GM18870 (cell line): ENCODE results near the gene PNP.
A peak's percentile ranks its signal among the peaks of the same experiment; 100 is the strongest.
"Not testable (repeated sequence)": the region's sequence is repeated elsewhere in the genome, so short reads cannot be mapped to it uniquely, and the experiment has no call there.

Experiments
- ATAC-seq: cut with Tn5 transposase; IDR thresholded peaks from one replicate; pipeline ENCODE4 v1.9.1; 2021; ENCODE audit warnings: moderate library complexity; ENCODE audit not compliant: unreplicated experiment

The PNP gene

DNA sequence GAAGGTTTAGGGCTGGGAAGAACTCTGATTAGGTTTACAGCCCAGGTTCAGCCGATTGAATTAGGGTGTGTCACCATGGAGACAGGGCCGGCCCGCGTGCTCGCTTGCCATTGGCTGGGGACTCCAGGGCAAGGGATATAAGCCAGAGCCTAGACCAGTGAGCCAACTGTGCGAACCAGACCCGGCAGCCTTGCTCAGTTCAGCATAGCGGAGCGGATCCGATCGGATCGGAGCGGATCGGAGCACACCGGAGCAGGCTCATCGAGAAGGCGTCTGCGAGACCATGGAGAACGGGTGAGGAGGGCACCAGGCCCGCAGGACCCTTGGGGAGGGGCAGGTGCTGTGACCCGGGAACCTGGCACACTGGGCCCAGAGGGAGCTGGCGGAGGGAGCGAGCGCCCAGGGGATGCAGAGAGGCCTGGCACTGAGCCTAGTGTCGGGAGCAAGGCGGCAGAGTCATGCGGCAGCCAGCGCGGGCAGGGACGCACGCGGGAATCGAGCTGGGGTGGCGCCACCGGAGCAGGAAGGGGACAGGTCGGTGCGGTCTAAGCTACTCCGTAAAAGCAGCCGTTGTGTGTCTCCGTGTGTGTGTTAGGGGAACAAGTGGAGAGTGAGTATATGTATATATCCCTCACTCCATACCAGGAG lies at the start of gene PNP:
PNP (plus strand) TSS at position 165 of the 648 bp plus-strand sequence; CDS start at position 284, 119 bp downstream.
- ATAC-seq: peak; percentile 90

DNA sequence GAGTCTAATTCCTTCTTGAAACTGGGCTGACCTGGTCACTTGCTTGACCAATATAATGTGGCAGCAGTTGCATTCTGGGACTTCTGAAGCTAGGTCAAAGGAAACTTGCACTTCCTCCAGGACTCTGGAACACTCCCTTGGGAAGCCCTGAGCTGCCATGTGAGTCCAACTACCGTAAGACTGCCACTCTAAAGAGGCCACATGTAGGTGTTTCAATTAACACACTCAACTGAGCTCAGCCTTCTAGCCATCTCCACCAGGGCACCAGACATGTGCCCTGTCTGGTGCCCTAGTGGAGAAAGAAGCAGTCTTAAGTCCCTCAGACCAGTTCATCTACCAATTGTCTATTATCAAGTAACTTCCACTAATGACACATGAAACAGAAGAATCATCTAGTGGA lies 49.8 kb upstream of the PNP start:
- no peak for ATAC-seq

GRCh38 chr14:20421267-20421666 lies 47.9 kb upstream of the PNP start:
- ATAC-seq: no peak

DNA sequence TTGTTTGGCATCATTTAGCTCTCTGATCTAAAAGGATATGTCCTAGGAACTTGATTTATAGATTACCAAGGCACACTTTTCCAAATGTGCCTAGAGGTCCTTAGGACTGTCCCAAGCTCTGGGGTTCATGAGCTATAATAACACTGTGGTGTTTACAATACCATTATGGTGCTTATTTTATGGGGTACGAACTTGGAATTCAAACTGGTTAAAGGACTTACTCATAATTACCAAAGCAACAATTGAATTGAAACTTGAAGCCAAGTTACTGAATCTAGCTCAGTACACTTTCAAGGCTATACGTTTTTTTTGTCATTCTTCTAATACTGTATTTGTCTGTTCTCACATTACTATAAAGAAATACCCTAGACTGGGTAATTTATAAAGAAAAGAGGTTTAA lies 46.3 kb upstream of the PNP start:
- no peak for ATAC-seq

DNA sequence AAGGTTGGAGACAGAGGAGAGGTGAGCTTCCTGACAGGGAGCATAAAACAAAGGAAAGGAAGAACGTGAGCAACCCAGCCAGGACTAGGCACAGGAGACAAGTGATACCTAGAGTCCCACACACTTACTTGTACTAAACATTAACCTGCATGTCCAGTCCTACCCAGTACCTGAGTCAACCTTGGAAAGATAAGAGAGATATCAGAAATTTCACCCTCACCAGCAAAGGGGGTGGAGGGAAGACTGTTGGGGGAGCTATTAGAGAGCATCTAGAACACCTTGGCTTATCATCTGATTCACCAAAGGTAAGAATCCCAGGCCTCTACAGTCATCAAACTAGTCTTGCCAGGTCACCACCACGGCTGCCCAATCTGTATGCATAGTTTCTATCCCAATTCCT lies 44.4 kb upstream of the PNP start:
- ATAC-seq: no peak

DNA sequence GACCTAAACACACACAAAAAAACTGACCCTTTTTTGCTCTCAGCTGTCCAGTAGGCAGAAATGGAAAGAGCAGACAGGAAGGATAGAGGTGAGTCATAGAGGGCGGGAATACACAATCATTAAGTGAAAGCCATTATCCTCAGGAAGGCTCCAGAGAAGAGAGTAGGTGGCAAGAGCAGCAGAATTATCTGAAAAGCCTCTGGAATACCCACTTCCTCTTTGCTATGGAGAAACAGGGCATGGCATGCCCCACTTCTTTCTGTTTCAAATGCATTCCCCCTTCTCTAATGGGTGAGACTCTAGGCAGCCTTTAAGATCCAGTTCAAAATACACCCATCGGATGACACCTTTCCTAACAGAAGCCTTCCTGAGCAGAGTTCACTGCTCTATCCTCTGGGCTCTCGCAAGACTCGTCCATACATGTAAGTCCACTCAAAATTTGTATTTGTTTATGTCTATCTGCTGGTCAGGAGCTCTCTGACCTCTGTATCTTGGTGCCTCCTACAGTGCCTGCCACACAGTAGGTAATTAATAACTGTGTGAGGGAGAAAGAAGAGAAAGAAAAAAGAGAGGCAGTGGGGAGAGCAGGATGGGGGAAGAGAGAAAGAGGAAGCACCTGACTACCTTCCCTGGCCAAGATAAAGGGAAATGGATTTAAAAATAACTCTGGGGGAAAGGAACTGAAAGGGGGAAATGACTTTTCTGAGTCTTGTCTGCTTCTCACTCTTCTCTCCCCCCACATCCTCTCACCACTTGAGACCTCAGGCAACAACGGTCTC lies 41.8 kb upstream of the PNP start:
- ATAC-seq: peak; percentile 67

DNA sequence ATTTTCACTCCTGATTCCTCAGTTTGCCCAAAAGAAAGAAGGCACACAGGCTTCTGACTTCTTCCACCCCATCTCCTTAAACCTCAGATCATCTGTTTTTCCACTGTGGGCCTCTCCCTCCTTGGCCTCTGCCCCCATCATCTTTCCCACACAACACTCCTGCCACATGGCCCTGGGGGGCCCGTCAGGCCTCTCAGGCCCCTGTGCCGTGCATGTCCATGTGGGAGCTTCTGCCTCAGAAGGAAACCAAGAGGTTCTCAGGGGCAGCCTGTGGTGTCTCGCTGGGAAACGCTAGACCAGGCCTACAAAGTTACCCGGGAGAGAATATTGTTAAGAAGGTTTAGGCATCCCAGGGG lies 41.2 kb upstream of the PNP start:
- ATAC-seq: peak; percentile 27

DNA sequence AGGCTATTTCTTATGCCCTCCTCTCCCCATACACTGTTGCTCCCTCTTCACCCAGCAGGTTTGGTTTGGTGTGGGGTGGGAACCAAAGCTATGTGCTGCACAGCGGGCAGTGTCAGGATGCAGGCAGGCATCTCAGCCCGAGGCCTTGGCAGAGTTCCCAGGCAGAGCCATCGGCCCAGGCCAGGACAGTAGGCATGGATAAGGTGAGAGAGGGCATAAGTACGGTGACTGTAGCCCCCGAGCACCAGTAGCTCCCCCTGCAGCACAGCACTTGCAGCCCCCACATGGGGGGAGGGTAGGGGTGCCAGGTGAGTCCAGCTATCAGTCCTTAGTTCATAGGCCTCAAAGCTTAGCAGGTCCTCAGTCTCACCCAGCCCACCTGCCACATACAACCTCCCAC lies 40.4 kb upstream of the PNP start:
- no peak for ATAC-seq

GRCh38 chr14:20429801-20430669 lies 39.2 kb upstream of the PNP start:
- no peak for ATAC-seq

GRCh38 chr14:20434701-20435581 lies 34.3 kb upstream of the PNP start:
- ATAC-seq: no peak

GRCh38 chr14:20435582-20436362 lies 33.4 kb upstream of the PNP start, which contains the start of gene KLHL33:
Gene KLHL33 (minus strand): TSS chr14:20436166. CDS start chr14:20435811, 355 bp downstream.
- no peak for ATAC-seq

DNA sequence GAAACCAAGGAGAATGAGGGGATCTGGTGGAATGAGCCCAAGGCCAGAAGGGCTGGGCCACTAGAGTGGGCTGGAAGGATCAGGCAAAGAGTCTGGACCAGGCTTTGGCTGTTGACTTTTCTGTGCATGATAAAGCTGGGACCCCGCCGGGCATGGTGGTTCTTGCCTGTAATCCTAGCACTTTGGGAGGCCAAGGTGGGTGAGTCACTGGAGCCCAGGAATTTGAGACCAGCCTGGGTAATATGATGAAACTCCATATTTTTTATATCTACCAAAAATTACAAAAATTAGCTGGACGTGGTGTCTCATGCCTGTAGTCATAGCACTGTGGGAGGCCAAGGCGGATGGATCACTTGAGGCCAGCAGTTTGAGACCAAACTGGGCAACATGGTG lies 32.8 kb upstream of the PNP start:
- no peak for ATAC-seq

DNA sequence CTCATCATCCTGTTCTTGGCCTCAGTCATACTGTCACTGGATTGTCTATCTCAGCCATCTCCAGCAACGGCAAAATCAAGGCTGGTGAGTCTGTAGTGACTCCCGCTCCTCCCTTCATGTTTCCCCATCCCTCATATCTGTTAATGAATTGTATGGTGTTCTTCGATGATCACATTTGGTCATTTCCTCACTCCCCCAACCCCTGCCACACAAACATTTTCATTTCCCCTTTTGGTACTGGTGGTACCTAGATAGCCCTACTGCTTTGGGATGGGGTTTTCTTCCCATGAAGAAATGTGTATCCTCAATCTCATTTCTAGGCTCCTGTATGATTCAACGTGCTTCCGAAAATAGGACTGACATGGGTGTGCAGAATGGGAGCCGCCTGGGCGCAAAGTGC lies 30.5 kb upstream of the PNP start:
- ATAC-seq: no peak

- peak; percentile 11 for ATAC-seq
These were observed 28.7 kb upstream of the PNP start for GRCh38 chr14:20440465-20440864.

DNA sequence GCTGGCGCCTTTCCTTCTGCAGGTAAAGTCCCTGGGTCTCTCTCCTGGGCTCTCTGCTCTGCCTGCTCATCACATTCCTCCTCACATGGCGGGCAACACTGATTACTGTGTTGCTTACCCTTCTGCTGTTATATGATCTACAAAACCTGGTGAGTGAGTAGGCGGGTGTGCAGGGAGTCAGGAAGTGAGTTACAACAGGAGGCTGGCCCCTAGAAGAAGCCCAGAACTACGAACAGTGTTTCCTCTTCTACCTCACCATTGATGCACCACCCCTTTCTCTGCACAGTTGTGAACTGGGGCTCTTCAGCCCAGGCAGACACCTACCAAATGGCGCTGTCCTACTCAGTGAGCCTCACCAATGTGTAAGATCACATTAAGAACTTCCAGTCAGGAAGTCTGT lies 28.3 kb upstream of the PNP start:
- peak; percentile 71 for ATAC-seq

DNA sequence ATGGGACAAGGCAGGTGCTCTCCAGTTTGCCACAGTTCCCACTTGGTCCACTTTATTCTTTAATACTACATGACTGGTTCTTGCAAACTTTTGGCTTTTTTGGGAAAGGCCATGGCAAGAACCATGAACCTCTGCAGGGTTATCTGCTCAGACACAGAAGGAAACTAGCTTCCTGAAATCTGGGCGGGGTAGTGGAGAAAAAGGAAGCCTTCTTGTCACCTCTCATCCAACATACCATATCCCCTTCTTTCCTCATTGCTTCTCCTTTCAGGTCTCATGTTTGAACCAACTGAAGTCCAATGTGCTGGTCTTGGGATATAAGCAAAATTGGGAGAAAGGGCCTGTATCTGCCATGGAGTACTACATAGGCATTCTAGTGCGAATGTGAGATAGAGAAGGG lies 27.7 kb upstream of the PNP start:
- ATAC-seq: no peak

- not testable (repeated sequence) for ATAC-seq
These were observed 25.6 kb upstream of the PNP start for GRCh38 chr14:20443650-20444049.

GRCh38 chr14:20446889-20447288 lies 22.3 kb upstream of the PNP start:
- no peak for ATAC-seq

DNA sequence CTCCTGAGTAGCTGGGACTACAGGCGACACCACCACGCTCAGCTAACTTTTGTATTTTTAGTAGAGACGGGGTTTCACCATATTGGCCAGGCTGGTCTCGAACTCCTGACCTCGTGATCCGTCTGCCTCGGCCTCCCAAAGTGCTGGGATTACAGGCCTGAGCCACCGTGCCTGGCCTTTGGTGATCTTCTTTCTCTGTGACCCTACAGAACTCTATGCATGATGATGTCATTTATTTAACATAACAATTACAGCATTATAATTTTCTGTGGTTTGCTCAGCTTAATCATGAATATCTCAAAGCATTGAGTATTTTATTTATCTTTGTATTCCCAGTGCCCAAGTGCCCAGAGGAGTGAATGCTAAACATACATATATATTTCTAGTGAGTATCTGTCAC lies 16.4 kb upstream of the PNP start:
- not testable (repeated sequence) for ATAC-seq
